Liver (tissue), 3 donors: ENCODE results near the gene LCT.

ENCODE experiments used
- CTCF ChIP-seq: fragments of 150-350 bp; IDR thresholded peaks from 2 replicates; pipeline ENCODE4 v1.5.1; 2017; ENCODE audit warnings: improper control_type of control experiment, low read depth, low read length; ENCODE audit not compliant: missing input control
- GABPA ChIP-seq, 2 donors: IDR thresholded peaks in 1 of 2; conservative IDR thresholded peaks in 1 of 2; 2 replicates each; pipeline ENCODE4 v1.6.1; 2016; ENCODE audit warnings: antibody characterized with exemption in 2 of 2, mild to moderate bottlenecking in 1 of 2, moderate library complexity in 1 of 2
- HNF4A ChIP-seq, 2 donors: conservative IDR thresholded peaks; 2 replicates each; pipeline ENCODE4 v1.6.1; 2016; ENCODE audit warnings: antibody characterized with exemption in 2 of 2, mild to moderate bottlenecking in 2 of 2
- YY1 ChIP-seq: IDR thresholded peaks from 2 replicates; pipeline ENCODE4 v1.6.1; 2016; ENCODE audit warnings: antibody characterized with exemption, mild to moderate bottlenecking
- donor health status: healthy.
- donor health status: healthy.

- TF ChIP-seq CTCF (peak; percentile 40), HNF4A (conservative IDR thresholded peaks at IDR 0.05) (peak in 1 of 2 donors; percentile 13), GABPA (IDR thresholded peaks at IDR 0.05 in 1 of 2, conservative IDR thresholded peaks at IDR 0.05 in 1 of 2) (peak in 1 of 2 donors; percentile 83), YY1 (peak; percentile 97)
Measured at GRCh38 chr2:135741395-135742324, 95.3 kb downstream of the LCT start, which contains the start of gene UBXN4.
